GM18498 (cell line): ENCODE measurements around the gene NOTCH4.

Experiments
- ATAC-seq: cut with Tn5 transposase; IDR thresholded peaks from one replicate; pipeline ENCODE4 v1.9.1; 2021; ENCODE audit warnings: mild to moderate bottlenecking, moderate library complexity; ENCODE audit not compliant: unreplicated experiment

Gene NOTCH4

GRCh38 chr6:32183030-32183429 is 40.8 kb downstream of the NOTCH4 start:
- no peak for ATAC-seq

DNA sequence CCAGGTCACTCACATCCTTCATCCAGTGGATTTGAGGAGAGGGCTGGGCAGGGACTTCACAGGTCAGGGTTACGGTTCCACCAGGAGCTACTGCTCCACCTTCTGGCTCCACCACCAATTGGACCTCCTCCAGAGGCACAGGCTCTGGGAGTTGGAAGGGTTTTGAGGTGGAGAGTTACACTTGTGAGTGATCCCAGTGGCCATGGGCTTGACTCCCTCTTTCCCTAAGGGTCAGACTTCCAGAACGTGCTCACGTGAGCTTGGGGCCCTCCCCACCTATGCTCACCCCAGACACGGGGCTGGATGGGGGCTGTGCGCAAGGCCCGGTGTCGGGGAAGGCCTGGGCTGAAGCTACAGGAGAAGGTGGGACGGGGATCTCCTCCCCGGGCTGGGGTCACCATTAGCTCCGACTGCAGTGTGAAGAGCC is 41.3 kb downstream of the NOTCH4 start:
- ATAC-seq, result no peak

DNA sequence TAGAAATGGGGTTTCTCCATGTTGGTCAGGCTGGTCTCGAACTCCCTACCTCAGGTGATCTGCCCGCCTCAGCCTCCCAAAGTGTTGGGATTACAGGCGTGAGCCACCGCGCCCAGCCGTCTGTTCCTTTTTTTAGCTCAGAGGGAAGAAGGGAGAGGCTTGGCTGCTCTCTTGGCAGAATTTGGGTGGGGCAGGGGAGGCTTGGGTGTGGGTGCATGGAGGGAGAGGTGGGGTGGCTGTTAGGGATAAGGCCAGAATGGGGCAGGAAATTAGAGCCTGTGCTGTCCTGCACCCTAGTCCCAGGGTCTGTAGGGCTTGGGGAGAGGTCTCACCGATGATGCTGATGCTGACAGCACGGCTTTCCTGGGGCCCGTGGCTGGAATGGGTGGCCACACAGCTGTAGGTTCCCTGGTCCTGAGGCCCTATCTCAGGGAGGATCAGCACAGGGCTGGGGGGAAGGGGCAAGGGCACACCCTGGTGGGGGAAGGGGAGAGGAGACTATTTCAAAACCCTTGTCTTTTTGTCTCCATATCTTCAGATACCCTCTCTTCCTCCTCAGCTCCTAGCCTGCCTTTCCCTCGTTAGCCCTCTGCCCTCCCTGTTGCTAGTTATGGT is 41.8 kb downstream of the NOTCH4 start:
- no peak for ATAC-seq

- no peak for ATAC-seq
These were observed 42.6 kb downstream of the NOTCH4 start for GRCh38 chr6:32181148-32181702.

DNA sequence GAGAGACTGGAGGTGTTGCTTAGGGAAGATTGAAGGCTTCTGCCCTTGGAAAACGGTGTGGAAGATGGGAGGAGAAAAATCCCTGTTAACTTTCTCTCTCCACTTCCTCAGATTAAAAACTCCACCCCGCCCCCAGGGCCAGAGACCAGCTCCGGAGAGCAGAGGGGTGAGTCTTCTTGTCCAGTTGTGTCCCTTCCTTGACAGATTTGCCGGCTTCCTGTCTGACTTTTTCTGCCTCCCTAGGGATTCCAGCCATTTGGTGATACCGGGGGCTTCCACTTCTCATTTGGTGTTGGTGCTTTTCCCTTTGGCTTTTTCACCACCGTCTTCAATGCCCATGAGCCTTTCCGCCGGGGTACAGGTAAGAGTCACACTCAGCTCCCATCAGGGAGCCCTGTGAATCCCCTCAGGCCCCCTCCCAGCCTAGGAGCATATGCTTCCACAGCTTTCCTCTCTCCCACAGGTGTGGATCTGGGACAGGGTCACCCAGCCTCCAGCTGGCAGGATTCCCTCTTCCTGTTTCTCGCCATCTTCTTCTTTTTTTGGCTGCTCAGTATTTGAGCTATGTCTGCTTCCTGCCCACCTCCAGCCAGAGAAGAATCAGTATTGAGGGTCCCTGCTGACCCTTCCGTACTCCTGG is 44.0 kb downstream of the NOTCH4 start:
- ATAC-seq, result no peak

GRCh38 chr6:32178547-32179440 is 45.1 kb downstream of the NOTCH4 start:
- ATAC-seq, result no peak

GRCh38 chr6:32177788-32178546 is 45.9 kb downstream of the NOTCH4 start, which contains the start of gene RNF5:
RNF5 (plus strand) TSS chr6:32178405; CDS start chr6:32178512, 107 bp downstream.
- peak; percentile 82 for ATAC-seq

DNA sequence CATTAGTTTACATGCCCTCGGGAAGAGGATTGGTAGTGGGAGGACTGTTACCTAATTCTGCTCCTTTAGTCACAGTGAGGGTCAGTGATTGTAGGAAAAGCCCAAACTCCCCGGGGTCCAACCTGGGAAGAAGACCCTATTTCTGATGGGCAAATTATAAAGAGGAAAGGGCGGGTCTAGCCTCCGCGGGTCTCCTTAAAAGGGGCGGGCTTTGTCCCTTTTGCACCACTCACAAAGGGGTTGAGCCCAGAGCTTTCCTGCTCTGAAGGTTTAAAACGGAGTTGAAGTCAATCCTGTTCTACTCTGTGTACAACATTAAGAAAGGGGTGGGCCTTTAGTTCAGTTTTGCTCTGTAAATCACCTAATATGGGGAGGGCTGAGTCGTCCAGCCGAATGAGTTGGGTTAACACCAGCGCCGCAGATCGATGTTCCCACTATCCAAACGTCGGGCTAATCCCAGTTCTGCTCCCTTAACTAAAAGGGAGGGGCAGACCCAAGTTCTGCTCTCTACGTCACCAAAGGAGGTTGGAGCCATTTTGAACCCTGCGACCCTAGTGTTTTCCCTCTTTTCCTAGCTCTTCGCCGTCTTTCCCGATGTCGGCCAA is 46.6 kb downstream of the NOTCH4 start:
- ATAC-seq, result no peak

DNA sequence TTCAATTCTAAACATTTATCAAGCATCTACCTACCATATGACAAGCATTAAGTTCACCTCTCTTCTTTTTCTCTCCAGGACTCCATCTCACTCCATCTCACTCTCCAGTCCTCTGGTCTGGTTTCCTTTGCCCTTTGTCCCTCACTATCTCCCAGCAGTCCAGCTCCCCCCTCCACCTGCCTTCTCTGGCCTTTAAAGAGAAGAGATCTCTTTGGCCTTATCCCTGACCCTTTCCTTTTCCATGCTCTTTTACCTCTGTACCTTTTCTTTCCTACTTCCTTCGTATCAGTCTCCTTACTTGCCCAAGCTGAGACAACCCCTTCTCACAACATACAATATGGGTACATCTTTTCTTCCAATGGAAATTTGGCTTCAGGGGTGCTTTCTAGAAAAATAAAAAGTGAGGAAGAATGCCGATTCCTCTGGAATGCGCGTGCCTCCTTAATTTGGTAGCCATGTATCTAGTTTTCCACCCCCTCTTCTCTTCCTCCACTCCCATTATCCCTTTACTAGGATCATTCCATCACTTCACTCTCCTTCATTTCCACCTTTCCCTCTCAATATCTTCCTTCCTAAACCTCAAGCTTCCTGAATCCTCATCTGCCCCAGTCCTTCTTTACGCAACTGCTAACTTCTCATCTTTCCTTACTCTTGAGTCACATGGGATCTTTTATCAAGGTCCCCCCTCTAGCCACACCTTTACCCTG is 47.2 kb downstream of the NOTCH4 start:
- no peak for ATAC-seq

DNA sequence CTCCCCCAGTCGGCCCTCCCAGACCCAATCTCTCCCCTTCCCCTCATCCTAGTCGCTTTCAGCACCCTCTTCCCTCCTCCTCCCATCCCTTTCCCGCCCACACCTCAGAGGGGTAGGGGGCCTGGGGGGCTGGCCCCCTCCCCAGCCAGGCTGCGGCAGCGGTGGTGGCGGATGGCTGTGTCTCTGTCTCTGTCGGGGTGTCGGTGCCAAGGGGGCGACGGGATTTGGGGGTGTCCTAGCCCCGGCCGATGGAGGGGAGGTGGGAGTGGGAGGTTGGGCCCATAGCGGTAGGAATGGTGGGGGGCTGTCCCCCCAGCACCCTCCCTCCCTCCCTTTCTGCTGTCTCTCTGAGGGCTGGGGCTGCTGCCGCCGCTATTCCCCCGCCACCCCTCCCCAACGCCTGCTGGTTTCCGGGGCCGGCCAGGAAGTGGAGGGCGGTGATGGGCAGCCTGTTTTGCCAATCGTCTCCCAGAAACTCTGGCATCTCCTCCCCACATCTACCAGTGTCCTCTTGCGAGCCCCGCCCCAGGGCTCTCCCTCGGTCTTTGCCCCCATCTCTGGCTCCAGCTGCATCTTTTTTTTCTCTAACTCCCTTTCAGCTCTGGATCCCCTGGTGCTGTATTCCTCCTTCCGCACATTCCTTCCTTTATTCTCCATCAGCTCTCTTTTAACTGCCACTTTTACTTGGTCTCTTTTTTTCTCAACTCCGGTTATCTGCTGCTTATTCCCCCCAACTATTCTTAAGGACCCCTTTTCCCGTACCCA is 48.0 kb downstream of the NOTCH4 start, which contains the start of gene AGPAT1:
Gene AGPAT1, minus strand, starts transcription at position 374 of the 765 bp plus-strand sequence. CDS start 4,588 bp downstream, outside the sequence.
- peak; percentile 47 for ATAC-seq

DNA sequence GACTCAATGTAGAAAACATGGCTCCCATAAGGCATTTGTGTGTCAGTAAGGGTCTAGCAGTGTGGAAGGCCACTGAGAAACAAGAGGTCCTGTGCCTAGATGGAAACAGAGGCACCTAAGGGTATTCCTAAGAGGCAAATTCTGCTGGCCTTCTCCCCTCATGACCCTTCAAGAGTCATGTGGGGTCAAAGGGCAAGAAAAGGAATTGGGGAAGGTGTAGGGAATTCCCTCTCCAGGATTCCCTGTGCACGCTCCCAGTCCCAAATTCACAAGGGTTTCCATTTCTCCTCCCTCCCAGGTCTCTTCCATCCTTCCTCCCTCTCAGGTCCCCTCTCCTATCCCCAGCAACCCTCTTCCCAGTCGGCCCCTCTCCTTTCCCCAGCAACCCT is 48.6 kb downstream of the NOTCH4 start:
- ATAC-seq, result no peak

- ATAC-seq, result no peak
These were observed 49.5 kb downstream of the NOTCH4 start for GRCh38 chr6:32174416-32174815.

DNA sequence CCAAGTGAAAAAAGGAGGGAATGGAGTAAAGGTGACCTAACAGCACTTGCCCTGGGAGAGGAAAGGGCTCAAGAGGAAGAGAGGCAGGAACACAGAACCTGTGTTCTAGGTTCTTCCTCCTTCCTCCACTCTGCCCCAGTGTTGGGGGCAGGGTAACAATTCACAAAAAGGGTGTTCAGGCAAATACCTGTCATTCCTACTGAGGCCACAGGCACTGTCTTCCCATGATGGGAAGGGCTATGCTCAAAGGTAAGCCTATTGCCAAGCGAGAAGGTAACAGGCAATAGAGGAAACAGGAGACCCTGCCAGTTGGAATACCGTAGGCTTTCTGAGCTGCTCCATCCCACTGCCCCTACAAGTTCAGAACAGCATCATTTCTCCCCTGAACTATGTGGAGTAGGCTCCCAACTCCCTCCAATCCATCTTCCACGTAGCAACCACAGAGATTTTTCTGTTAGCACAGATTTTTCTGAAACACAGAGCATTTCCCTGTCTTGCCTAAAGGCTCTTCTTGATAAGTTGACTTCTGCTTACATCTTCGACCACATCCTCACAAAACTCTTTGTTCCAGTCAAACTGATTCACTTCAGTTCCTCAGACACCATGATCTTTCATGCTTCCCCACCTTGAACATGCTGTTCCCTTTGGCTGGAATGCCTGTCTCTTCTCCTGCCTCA is 50.7 kb downstream of the NOTCH4 start:
- ATAC-seq, result no peak

- no peak for ATAC-seq
These were observed 52.6 kb downstream of the NOTCH4 start for GRCh38 chr6:32171234-32171633.

DNA sequence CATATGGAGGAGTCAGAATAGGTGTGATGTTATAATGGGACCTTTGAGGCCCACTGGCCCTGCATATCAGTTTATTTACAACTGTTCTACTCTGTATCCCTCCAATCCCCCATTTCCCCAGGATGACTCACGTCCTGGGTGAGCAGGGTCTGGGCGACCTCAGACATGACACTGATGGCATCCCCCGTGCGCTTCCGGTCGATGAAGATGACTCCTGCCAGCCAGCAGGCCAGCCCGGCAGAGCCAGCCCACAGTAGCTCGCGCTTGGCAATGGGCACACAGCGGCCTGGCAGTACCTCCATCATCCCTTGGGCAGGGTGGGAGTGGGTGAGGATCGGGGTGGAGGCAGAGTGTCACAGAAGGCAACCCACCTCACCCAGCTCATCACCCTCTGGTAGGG is 53.6 kb downstream of the NOTCH4 start:
- ATAC-seq, result no peak

- ATAC-seq, result no peak
These were observed 54.9 kb downstream of the NOTCH4 start for GRCh38 chr6:32168807-32169591.

- ATAC-seq, result no peak
These were observed 55.5 kb downstream of the NOTCH4 start for GRCh38 chr6:32168350-32168749.
